CD14-positive monocyte (primary cell): ENCODE data around the gene ACLY. TPM values are rescaled to one million over a fixed set of nuclear protein-coding genes. Genes with fewer than 3 reads are reported as not detected.

Source experiments
- DNase-seq, 3 donors: peaks; one replicate each; pipeline ENCODE4 v3.0.0-alpha.2; 2011 to 2022
- H2AFZ ChIP-seq: 2 replicates; pipeline ENCODE4 v1.6.0; 2012; ENCODE audit warnings: mild to moderate bottlenecking, low read depth, low read length, inconsistent platforms; ENCODE audit not compliant: insufficient read depth, poor library complexity, severe bottlenecking
- H3K27ac ChIP-seq, 2 donors: 1 replicate in 1 of 2; 2 replicates in 1 of 2; pipeline ENCODE4 v1.5.1; 2012 to 2013; ENCODE audit warnings: low read length in 2 of 2, control low read depth in 1 of 2, inconsistent platforms in 1 of 2, low read depth in 1 of 2, mild to moderate bottlenecking in 1 of 2
- H3K27me3 ChIP-seq, 2 donors: one replicate each; pipeline versions ENCODE4 v1.6.0 to v1.6.1; 2011 to 2013; ENCODE audit warnings: low read length in 2 of 2; ENCODE audit not compliant: control insufficient read depth in 2 of 2, insufficient read depth in 2 of 2
- H3K36me3 ChIP-seq, 2 donors: replicated peaks in 1 of 2; 1 replicate in 1 of 2; 2 replicates in 1 of 2; pipeline versions ENCODE4 v1.5.1 to v1.6.1; 2012 to 2013; ENCODE audit warnings: low read length in 2 of 2, control low read depth in 1 of 2, inconsistent platforms in 1 of 2, mild to moderate bottlenecking in 1 of 2; ENCODE audit not compliant: insufficient read depth in 2 of 2, control insufficient read depth in 1 of 2
- H3K4me1 ChIP-seq, 2 donors: 1 replicate in 1 of 2; 2 replicates in 1 of 2; pipeline versions ENCODE4 v1.5.1 to v1.6.1; 2012 to 2013; ENCODE audit warnings: low read length in 2 of 2, control low read depth in 1 of 2, inconsistent platforms in 1 of 2, mild to moderate bottlenecking in 1 of 2, moderate library complexity in 1 of 2; ENCODE audit not compliant: insufficient read depth in 2 of 2, control insufficient read depth in 1 of 2
- H3K4me2 ChIP-seq: replicated peaks from 2 replicates; pipeline ENCODE3; 2012; ENCODE audit warnings: low read length, moderate library complexity, mild to moderate bottlenecking; ENCODE audit not compliant: poor library complexity, severe bottlenecking; ENCODE audit errors: extremely low read depth
- H3K4me3 ChIP-seq, 3 experiments: fragments of 200-600 bp in 1 of 3; sonication (generic) in 1 of 3; replicated peaks in 1 of 3; 1 replicate in 2 of 3; 2 replicates in 1 of 3; pipeline ENCODE4 v1.5.1; 2011 to 2013; ENCODE audit warnings: low read length in 3 of 3, mild to moderate bottlenecking in 3 of 3, control low read depth in 2 of 3, low read depth in 2 of 3, inconsistent platforms in 1 of 3, moderate library complexity in 1 of 3
- H3K79me2 ChIP-seq: 2 replicates; pipeline ENCODE4 v1.6.0; 2012; ENCODE audit warnings: mild to moderate bottlenecking, control low read depth, inconsistent platforms, low read length, moderate library complexity; ENCODE audit not compliant: insufficient read depth
- H3K9ac ChIP-seq: 2 replicates; pipeline ENCODE4 v1.6.0; 2017; ENCODE audit warnings: low read length, mild to moderate bottlenecking; ENCODE audit not compliant: insufficient read depth, poor library complexity, severe bottlenecking
- H3K9me3 ChIP-seq, 2 donors: replicated peaks in 1 of 2; 1 replicate in 1 of 2; 2 replicates in 1 of 2; pipeline versions ENCODE4 v1.5.1 to v1.6.1; 2012 to 2013; ENCODE audit warnings: low read length in 2 of 2, control low read depth in 1 of 2; ENCODE audit not compliant: control insufficient read depth in 1 of 2, insufficient read depth in 1 of 2
- H4K20me1 ChIP-seq: 2 replicates; pipeline ENCODE4 v1.6.0; 2012; ENCODE audit warnings: mild to moderate bottlenecking, low read length, control low read depth, moderate library complexity; ENCODE audit not compliant: insufficient read depth
- H3K27ac Mint-ChIP-seq, 7 donors: one replicate each; pipeline ENCODE4 v1.8.0; 2020; ENCODE audit warnings: mild to moderate bottlenecking in 7 of 7, mixed read lengths in 7 of 7, moderate library complexity in 6 of 7, inconsistent platforms in 2 of 7
- H3K27me3 Mint-ChIP-seq, 3 donors: one replicate each; pipeline ENCODE4 v1.8.0; 2021 to 2022; ENCODE audit warnings: low read depth in 3 of 3, mild to moderate bottlenecking in 3 of 3, mixed read lengths in 3 of 3, moderate library complexity in 3 of 3, inconsistent platforms in 1 of 3
- H3K36me3 Mint-ChIP-seq, 2 donors: one replicate each; pipeline ENCODE4 v1.8.0; 2020; ENCODE audit warnings: mixed read lengths in 2 of 2, inconsistent platforms in 1 of 2, mild to moderate bottlenecking in 1 of 2
- H3K4me1 Mint-ChIP-seq: one replicate; pipeline ENCODE4 v1.8.0; 2020; ENCODE audit warnings: mild to moderate bottlenecking, mixed read lengths
- H3K4me3 Mint-ChIP-seq, 2 donors: one replicate each; pipeline ENCODE4 v1.8.0; 2020; ENCODE audit warnings: mild to moderate bottlenecking in 2 of 2, mixed read lengths in 2 of 2, moderate library complexity in 1 of 2
- H3K9me3 Mint-ChIP-seq, 7 donors: one replicate each; pipeline ENCODE4 v1.8.0; 2020 to 2022; ENCODE audit warnings: mixed read lengths in 7 of 7, mild to moderate bottlenecking in 6 of 7, moderate library complexity in 6 of 7, inconsistent platforms in 2 of 7
- WGBS: methylation state at CpG from one replicate; pipeline ENCODE4 v1.1.5; 2013; ENCODE audit warnings: missing lambda C conversion rate; ENCODE audit not compliant: insufficient coverage; 5-methylcytosine and 5-hydroxymethylcytosine counted together
- intact Hi-C, 2 donors: fragments of 100-400 bp; cut with micrococcal nuclease; formaldehyde crosslinking; loops; one replicate each; pipeline versions ENCODE4 v1.15.0 to v1.15.1; 2023
- polyA plus RNA-seq, 3 donors: library from polyadenylated mRNA; depleted of rRNA in 1 of 3; unstranded in 2 of 3; stranded (reverse) in 1 of 3; fragments of 300-500 nt in 2 of 3; fragments of >200 nt in 1 of 3; fragmentation: Illumina TruSeq in 2 of 3; gene quantifications; 1 replicate in 2 of 3; 2 replicates in 1 of 3; pipeline ENCODE4 v1.2.3, GENCODE V29; 2012 to 2021
- small RNA-seq: library from RNA; depleted of rRNA; stranded (forward); fragments of <200 nt; gene quantifications from one replicate; pipeline ENCODE3, GENCODE V24; 2012; ENCODE audit warnings: low read depth; ENCODE audit not compliant: insufficient read length
- TF ChIP-seq, protein P1 (sequence below): fragments of 200-600 bp; IDR thresholded peaks from one replicate; pipeline ENCODE4 v1.8.0; 2022; ENCODE audit warnings: antibody characterized with exemption, mild to moderate bottlenecking

Gene ACLY
- polyA plus RNA-seq, 3 donors = 41.0 to 48.3 (median 45.1) TPM

DNA sequence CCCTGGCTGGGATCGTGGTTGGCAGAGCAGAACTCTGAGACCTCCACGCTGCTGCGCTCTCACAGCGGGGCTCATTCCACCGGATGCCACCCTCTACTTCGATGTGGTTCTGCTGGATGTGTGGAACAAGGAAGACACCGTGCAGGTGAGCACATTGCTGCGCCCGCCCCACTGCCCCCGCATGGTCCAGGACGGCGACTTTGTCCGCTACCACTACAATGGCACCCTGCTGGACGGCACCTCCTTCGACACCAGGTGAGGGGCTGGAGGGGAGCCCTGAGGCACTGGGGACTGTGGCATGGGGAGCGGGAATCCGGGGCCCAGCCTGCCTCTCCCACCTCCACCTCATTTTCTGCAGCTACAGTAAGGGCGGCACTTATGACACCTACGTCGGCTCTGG, 100.7 kb downstream of the ACLY start:
- Histone ChIP-seq H3K4me2 (no peak overlapping the region), H3K4me1 (no peaks in the 10 kb centered on the region), H4K20me1 (no peaks in the 10 kb centered on the region), H3K79me2 (no peaks in the 10 kb centered on the region), H3K4me3 (no peak overlapping the region), H3K9me3 (no peaks in the 10 kb centered on the region), H3K27ac (no peak overlapping the region), H3K9ac (no peak overlapping the region), H2AFZ (no peak overlapping the region), H3K27me3 (peaks cover 1 to 14% of the 10 kb centered on the region in 2 donors), H3K36me3 (no peaks in the 10 kb centered on the region)
- peaks cover 6 to 17% (median 13%) of the 10 kb centered on the region in 3 donors for H3K27me3 Mint-ChIP-seq
- intact Hi-C loops = no loop called here
- DNase-seq = no peak
- peaks cover 0 to 2% of the 10 kb centered on the region in 2 donors for H3K36me3 Mint-ChIP-seq
- H3K9me3 Mint-ChIP-seq = peaks cover 0 to 2% (median 0%) of the 10 kb centered on the region in 7 donors
- TF ChIP-seq, protein P1, sequence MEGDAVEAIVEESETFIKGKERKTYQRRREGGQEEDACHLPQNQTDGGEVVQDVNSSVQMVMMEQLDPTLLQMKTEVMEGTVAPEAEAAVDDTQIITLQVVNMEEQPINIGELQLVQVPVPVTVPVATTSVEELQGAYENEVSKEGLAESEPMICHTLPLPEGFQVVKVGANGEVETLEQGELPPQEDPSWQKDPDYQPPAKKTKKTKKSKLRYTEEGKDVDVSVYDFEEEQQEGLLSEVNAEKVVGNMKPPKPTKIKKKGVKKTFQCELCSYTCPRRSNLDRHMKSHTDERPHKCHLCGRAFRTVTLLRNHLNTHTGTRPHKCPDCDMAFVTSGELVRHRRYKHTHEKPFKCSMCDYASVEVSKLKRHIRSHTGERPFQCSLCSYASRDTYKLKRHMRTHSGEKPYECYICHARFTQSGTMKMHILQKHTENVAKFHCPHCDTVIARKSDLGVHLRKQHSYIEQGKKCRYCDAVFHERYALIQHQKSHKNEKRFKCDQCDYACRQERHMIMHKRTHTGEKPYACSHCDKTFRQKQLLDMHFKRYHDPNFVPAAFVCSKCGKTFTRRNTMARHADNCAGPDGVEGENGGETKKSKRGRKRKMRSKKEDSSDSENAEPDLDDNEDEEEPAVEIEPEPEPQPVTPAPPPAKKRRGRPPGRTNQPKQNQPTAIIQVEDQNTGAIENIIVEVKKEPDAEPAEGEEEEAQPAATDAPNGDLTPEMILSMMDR = no peak
- 100% methylated on average over 10 of the region's 20 CpGs for WGBS
- no peak overlapping the region for H3K4me3 Mint-ChIP-seq
- H3K4me1 Mint-ChIP-seq = no peaks in the 10 kb centered on the region
- no peak overlapping the region for H3K27ac Mint-ChIP-seq

Small RNAs within 50 kb of the gene (small RNA-seq; reads per million reads assigned to genes)
- gene AC125257.2 = not detected

Other genes starting within 250 kb of the ACLY start
- gene EIF1, start 230.1 kb downstream of the ACLY start, polyA plus RNA-seq = 1,000 to 10,000 TPM; 1,176 to 1,536 (median 1,425) TPM
- gene GAST, start 206.6 kb downstream of the ACLY start, polyA plus RNA-seq = not detected
- not detected for gene HAP1, start 184.3 kb downstream of the ACLY start, polyA plus RNA-seq
- 10 to 100 TPM; 14.0 to 22.1 (median 15.4) TPM for gene JUP, start 132.2 kb downstream of the ACLY start, polyA plus RNA-seq
- gene P3H4, start 107.0 kb downstream of the ACLY start, polyA plus RNA-seq = under 1 TPM; 0.13 to 0.46 (median 0.16) TPM
- not detected for gene FKBP10, start 105.9 kb downstream of the ACLY start, polyA plus RNA-seq
- gene NT5C3B, start 82.7 kb downstream of the ACLY start, polyA plus RNA-seq = 10 to 100 TPM; 11.5 to 14.2 (median 13.5) TPM
- gene KLHL10, start 81.1 kb downstream of the ACLY start, polyA plus RNA-seq = under 1 TPM in 1 of 3 donors, not detected in 2; 0.15 TPM
- 1 to 10 TPM; 3.0 to 4.1 (median 3.4) TPM for gene KLHL11, start 53.5 kb downstream of the ACLY start, polyA plus RNA-seq
- under 1 TPM; 0.04 to 0.28 (median 0.23) TPM for gene ODAD4, start 11.7 kb upstream of the ACLY start, polyA plus RNA-seq
- 10 to 100 TPM; 19.0 to 50.2 (median 47.0) TPM for gene CNP, start 47.8 kb upstream of the ACLY start, polyA plus RNA-seq
- 10 to 100 TPM; 29.1 to 79.7 (median 59.6) TPM for gene DNAJC7, start 98.5 kb upstream of the ACLY start, polyA plus RNA-seq
- gene NKIRAS2, start 101.1 kb upstream of the ACLY start, polyA plus RNA-seq = 10 to 100 TPM; 51.1 to 77.1 (median 69.9) TPM
- gene C17orf113, start 131.7 kb upstream of the ACLY start, polyA plus RNA-seq = under 1 TPM; 0.20 to 0.52 (median 0.28) TPM
- gene ZNF385C, start 179.5 kb upstream of the ACLY start, polyA plus RNA-seq = under 1 TPM in 2 of 3 donors, not detected in 1; 0.09 to 0.55 TPM
- gene DHX58, start 193.8 kb upstream of the ACLY start, polyA plus RNA-seq = 10 to 100 TPM; 13.2 to 46.7 (median 16.0) TPM
- 10 to 100 TPM in 1 of 3 donors, 1 to 10 TPM in 2; 1.9 to 68.7 (median 2.0) TPM for gene KAT2A, start 202.4 kb upstream of the ACLY start, polyA plus RNA-seq
- under 1 TPM in 1 of 3 donors, not detected in 2; 0.04 TPM for gene HSPB9, start 203.9 kb upstream of the ACLY start, polyA plus RNA-seq
- gene RAB5C, start 236.0 kb upstream of the ACLY start, polyA plus RNA-seq = 100 to 1,000 TPM; 165 to 204 (median 171) TPM